NOMO-1 treated with dmso at 0.1 percent for 144 hours (cell line): Measurements from ENCODE around the gene IFI30.
"Not testable (repeated sequence)": the region's sequence is repeated elsewhere in the genome, so short reads cannot be mapped to it uniquely, and the experiment has no call there.

Source experiments
- DNase-seq: peaks from one replicate; lab custom pipeline; 2025; ENCODE audit not compliant: unreplicated experiment; lab: John Stamatoyannopoulos, UW

The IFI30 gene

GRCh38 chr19:18152442-18152816 lies 21.2 kb upstream of the IFI30 start:
- peak; percentile 99 for DNase-seq

DNA sequence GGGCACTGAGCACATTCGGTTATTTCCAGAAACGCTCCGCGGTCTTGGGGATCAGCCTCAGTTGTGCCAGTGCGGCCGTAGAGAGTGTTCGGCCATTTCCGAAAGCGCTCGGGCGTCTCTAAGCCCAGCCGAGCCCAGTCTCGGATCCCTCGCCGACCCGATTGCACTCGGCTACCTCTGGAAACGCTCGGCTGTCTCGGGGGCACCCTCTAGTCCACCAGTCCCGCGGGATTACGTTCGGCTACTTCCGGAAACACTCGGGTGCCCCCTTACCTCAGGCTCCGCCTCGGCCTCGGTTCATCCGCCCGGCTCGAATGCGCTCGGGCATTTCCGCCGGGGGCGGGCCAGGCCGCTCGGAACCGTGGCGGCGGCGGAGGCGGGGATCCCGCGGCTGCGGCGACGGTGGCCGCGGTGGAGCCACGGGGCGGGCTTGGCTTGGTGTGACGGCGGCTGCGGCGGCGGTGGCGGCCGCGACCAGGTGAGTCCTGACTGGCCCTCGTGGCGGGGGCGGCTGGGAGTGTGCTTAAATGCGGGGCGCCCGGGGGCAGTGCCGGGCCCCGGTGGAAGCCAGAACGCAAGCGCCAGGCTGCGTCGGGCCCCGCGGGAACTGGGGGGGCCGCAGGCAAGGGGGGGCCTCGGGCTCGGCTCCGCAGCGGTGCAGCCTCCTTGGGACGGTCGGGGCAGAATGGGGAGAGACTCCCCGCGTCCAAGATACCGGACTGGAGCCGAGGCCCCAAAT lies 20.6 kb upstream of the IFI30 start, which contains the start of gene PIK3R2:
PIK3R2 (plus strand) TSS at position 347 of the 739 bp plus-strand sequence. CDS start 2,717 bp downstream, outside the sequence.
- DNase-seq, result peak; percentile 97

DNA sequence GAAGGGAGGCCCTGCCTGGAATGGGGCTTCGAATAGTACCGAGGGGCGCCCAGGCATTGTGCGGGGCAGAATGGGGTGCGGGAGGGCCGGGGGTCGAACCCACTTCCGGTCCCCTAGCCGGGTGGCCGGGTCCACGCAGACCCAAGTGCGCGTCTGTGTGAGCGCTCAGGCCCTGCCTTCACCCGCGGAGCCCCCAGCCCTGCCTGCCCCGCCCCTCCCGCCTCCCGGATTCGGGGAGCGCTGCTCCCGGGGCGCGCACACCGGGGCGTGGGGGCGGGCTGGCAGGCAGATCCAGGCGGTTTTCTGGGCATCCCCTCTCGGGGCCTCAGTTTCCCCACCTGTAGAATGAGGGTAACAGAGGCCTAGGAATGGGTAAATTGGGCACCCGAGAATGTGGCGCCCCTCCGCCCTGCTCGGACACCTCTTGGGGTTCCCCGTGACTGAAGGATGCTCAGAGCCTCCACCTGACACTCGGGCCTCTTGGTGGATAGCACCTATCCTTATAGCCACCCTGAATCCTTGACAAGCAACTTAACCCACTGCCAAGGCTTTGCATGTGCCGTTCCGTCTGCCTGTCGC lies 20.0 kb upstream of the IFI30 start:
- no peak for DNase-seq

DNA sequence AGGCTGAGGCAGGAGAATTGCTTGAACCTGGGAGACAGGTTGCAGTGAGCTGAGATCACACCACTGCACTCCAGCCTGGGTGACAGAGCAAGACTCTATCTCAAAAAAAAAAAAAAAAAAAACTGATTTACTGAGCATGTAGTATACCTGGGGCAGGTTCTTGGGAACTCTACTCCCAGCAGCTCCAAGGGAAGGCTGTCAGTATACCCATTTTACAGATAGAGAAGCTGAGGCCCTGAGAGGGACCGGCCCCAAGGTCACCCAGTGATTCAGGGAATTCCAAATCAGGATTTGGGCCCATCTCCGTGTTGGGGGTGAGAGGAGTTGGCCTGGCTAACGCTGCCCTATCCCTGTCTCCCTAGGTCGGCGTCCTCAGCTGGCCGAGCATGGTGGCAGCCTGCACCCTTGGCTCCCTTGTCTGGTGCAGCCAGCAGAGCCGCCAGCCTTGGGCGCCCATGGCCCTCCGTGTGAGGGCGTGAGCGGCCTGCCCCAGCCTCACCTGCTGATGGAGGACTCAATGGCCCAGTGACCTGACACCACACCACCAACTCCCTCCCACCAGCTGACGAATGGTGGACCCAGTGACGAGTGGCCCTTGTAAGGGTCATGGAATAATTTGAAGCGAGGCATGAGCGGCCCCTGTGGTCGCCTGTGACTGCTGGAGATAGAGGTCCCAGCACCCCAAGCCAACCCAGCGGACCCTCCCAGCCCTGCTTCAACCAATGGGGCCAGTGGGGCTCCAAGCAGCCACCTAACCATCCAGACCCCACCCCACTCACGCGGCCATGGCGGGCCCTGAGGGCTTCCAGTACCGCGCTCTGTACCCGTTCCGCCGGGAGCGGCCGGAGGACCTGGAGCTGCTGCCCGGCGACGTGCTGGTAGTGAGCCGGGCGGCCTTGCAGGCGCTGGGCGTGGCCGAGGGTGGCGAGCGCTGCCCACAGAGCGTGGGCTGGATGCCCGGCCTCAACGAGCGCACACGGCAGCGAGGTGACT lies 18.2 kb upstream of the IFI30 start:
- no peak for DNase-seq

GRCh38 chr19:18156268-18156667 lies 17.3 kb upstream of the IFI30 start:
- DNase-seq, result no peak

GRCh38 chr19:18156841-18157464 lies 16.7 kb upstream of the IFI30 start:
- DNase-seq, result no peak

DNA sequence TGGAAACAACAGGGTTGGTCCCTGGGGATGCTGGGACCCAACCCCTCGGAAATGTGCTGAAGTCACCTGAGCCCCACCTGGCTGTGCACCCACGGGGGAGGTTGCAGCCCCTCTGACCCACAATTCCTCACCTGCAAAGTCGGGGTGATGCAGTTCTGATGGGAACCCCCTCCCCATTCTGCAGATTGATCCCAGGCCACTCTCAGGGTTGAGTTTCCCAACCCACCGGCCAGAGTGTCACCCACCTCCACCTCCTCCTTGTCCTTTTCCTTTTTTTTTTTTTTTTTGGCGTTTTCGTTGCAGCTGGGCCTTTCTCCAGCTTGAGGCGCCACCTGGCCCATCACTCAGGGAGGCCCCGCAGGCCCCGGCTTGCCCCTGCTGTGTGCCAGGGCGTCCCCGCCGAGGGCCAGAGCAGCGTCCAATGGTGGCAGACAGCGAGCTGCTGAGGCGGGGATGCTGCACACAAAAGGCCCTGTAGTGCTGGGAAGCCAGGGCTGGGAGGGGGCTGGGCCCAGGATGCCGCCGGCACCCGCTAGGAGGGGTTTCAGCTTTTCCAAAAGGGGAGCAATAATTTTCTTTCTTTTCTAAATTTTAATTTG lies 16.0 kb upstream of the IFI30 start:
- DNase-seq, result no peak

DNA sequence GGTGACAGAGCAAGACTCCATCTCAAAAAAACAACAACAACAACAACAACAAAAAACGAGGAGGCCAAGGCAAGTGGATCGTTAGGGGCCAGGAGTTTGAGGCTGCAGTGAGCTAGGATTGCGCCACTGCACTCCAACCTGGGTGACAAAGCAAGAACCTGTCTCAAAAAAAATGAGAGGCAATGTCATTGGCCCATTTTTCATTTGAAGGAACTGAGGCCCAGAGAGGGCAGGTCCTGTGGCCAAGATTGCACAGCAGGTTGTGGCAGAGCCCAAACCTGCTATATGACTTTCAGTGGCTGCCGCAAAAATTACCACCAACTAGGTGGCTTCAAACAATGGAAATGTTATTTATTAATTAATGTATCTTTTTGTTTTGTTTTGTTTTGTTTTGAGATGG lies 15.1 kb upstream of the IFI30 start:
- DNase-seq, result no peak

DNA sequence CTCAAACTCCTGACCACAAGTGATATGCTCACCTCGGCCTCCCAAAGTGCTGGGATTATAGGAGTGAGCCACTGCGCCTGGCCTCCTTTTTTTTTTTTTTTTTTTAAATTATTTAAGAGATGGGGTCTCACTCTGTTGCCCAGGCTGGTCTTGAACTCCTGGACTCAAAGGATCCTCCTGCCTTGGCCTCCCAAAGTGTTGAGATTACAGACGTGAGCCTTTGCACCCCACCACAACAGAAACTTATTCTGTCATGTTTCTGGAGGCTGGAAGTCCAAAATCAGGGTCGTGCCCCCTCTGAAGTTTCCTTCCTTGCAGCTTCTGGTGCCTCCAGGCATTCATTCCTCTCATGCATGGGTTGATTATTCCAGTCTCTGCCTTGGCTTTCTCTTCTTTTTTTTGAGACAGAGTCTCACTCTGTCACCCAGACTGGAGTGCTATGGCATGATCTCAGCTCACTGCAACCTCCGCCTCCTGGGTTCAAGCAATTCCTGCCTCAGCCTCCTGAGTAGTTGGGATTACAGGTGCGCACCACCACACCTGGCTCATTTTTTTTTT lies 14.5 kb upstream of the IFI30 start:
- not testable (repeated sequence) for DNase-seq

GRCh38 chr19:18159810-18160209 lies 13.8 kb upstream of the IFI30 start:
- no peak for DNase-seq

GRCh38 chr19:18160493-18160970 lies 13.1 kb upstream of the IFI30 start:
- no peak for DNase-seq

DNA sequence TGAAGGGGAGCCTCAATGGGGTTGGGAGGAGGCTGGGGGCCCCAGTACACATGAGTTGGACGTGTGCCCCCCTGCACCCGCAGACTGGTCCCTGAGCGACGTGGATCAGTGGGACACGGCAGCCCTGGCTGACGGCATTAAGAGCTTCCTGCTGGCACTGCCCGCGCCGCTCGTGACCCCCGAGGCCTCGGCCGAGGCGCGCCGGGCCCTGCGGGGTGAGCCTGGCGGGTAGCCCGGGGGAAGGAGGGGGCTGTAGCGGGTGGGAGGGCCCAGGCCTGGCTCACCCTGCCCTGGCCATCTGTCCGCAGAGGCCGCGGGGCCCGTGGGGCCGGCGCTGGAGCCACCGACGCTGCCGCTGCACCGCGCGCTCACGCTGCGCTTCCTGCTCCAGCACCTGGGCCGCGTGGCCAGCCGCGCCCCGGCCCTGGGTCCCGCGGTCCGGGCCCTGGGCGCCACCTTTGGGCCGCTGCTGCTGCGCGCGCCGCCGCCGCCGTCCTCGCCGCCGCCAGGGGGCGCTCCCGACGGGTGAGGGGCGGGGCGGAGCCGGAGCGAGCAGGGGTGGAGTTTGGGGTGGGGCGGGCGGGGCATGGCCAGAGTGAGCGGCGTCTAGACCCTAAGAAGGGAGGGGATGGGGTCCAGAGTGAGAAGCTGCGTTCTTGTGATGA lies 12.5 kb upstream of the IFI30 start:
- no peak for DNase-seq

DNA sequence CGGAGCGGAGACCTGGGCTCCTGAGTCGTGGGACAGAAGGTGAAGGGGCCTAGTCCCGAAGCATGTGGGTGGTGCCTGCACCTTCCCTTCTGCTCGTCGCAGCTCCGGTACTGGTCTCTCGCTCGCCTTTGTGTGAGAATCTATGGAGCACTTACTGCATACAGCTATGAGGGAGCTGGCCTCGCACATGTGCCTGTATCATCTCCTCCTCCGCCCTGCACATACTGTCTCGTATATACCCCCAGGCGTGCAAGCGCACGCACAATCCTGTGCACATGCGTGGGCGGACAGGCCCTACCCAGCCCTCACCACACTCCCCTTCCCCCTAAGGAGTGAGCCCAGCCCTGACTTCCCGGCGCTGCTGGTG lies 12.0 kb upstream of the IFI30 start:
- DNase-seq, result no peak

DNA sequence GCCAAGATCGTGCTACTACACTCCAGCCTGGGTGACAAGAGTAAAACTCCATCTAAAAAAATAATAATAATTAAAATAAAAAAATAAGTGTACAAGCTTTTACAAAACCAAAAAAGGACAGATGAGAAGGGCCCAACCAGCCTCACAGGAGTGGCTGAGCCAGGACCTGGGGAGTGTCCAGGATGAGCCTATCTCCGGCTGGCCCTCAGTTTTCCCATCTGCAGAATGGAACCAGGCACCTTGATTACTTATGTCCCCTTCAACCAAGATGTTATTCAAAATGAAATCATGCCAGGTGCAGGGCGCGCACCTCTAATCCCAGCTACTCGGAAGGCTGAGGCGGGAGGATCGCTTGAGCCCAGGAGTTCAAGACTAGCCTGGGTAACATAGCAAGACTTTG lies 9.5 kb upstream of the IFI30 start:
- DNase-seq, result no peak

GRCh38 chr19:18165794-18166544 lies 7.6 kb upstream of the IFI30 start:
- DNase-seq, result no peak

DNA sequence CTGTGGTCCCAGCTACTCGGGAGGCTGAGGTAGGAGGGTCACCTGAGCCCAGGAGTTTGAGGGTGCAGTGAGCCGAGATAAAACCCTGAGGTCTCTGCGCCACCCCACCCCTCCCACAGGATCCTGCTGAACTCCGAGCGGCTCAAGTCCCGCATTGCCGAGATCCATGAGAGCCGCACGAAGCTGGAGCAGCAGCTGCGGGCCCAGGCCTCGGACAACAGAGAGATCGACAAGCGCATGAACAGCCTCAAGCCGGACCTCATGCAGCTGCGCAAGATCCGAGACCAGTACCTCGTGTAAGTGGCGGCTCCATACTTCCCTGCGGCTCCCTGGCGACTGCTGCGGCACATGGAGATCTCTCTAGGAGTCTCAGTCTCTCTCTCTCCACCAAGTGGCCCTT lies 6.6 kb upstream of the IFI30 start:
- DNase-seq, result no peak

DNA sequence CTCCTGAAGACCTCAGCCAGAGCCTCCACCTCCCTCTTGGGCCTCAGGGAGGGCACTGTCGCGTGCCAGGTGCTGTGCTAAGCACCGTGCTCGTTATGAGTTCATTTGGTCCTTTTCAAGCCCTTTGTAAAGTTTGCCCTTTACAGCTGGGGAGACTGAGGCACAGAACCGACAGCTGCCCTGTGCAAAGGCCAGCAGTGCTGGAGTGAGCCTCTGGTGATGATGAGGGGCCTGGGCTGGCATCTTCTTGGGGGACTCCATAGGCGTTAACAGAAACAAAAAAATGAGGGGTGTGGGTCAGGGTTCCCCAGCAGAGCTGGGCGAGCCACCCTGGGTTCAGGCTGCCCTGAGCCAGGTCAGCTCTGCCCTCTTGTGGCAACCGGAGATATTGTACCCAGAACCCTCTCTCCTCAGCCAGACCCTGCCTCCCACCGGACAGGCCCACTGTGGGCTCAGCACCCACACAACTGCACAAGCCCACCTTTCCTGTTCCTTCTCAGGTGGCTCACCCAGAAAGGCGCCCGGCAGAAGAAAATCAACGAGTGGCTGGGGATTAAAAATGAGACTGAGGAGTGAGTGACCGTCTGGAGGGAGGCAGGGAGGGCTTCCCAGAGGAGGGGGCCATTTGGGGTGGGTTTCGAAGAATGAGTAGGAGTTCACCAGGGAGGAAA lies 5.5 kb upstream of the IFI30 start:
- DNase-seq, result no peak

GRCh38 chr19:18168673-18169381 lies 4.8 kb upstream of the IFI30 start:
- DNase-seq, result no peak
